Pancreas (tissue), 10 donors: ENCODE data around the gene FEM1B. TPM values are rescaled to one million over a fixed set of nuclear protein-coding genes. Genes with fewer than 3 reads are reported as not detected.

ENCODE experiments used
- ATAC-seq, 4 donors: fragments of 200-7000 bp; cut with Tn5 transposase; one replicate each; pipeline versions ENCODE4 v1.8.0 to v1.9.1; 2020; ENCODE audit warnings: mild to moderate bottlenecking in 4 of 4, moderate library complexity in 4 of 4
- DNase-seq, 6 donors: peaks; one replicate each; pipeline ENCODE4 v3.0.0-alpha.2; 2020
- FAIRE-seq: peaks from 2 replicates; lab custom pipeline; 2012; peaks lifted over from hg19 to GRCh38; lab: Jason Lieb, UNC
- H3K27ac ChIP-seq, 4 donors: fragments of 200-600 bp; sonication (generic); 1 replicate in 3 of 4; 2 replicates in 1 of 4; pipeline versions ENCODE4 v1.5.0 to v1.8.0; 2020
- H3K27me3 ChIP-seq, 4 donors: fragments of 200-600 bp; one replicate each; pipeline ENCODE4 v1.8.0; 2021
- H3K36me3 ChIP-seq, 3 donors: fragments of 200-600 bp; sonication (generic) in 1 of 3; one replicate each; pipeline versions ENCODE4 v1.5.0 to v1.8.0; 2020 to 2021
- H3K4me1 ChIP-seq, 3 donors: fragments of 200-600 bp; one replicate each; pipeline ENCODE4 v1.8.0; 2021
- H3K4me3 ChIP-seq, 4 donors: fragments of 200-600 bp; sonication (generic) in 2 of 4; one replicate each; pipeline versions ENCODE4 v1.5.0 to v1.8.0; 2020 to 2021
- H3K9me3 ChIP-seq, 4 donors: fragments of 200-600 bp; one replicate each; pipeline ENCODE4 v1.8.0; 2021
- WGBS, 2 donors: extraction: QIAGEN DNeasy Blood & Tissue Kit; methylation state at CpG; one replicate each; pipeline ENCODE4 v1.1.7; 2013; 5-methylcytosine and 5-hydroxymethylcytosine counted together
- intact Hi-C, 3 donors: fragments of 100-400 bp; cut with DNase I; formaldehyde crosslinking; loops; one replicate each; pipeline versions ENCODE4 v1.11.1 to v1.14.2; 2022
- polyA plus RNA-seq, 2 donors: library from polyadenylated mRNA; stranded (reverse); fragments of 200-250 nt; gene quantifications; one replicate each; pipeline ENCODE4 v1.2.3, GENCODE V29; 2013
- total RNA-seq, 6 donors: library from RNA; stranded (reverse); fragmentation: NEBNext Ultra II Directional in 4 of 6; extraction: Animal tissue kit (Norgen Biotek cat#: 25700) in 4 of 6; gene quantifications; one replicate each; pipeline versions ENCODE4 v1.2.1 to v1.2.4, GENCODE V29; 2021 to 2023
- TF ChIP-seq, protein P1 (sequence below), 4 donors: fragments of 200-600 bp; sonication (generic) in 3 of 4; IDR thresholded peaks; one replicate each; pipeline versions ENCODE4 v1.5.0 to v1.8.0; 2021; ENCODE audit warnings: antibody characterized with exemption in 4 of 4
- donor health status: healthy with polysubstance abuse.
- donor health status: DM: no; HTN: no; CAD: no; lungs with moderate emphysema.
- donor health status: DM: no; HTN: no; CAD: no.
- donor health status: control.
- donor health status: control.
- donor health status: Bipolar disorder and iron deficiency.
- donor health status: DM: yes; HTN: yes; CAD: no.
- donor health status: DM: no; HTN: no; CAD: no.
- donor health status: DM: no; HTN: no; CAD: no.
- donor health status: DM: yes; HTN: yes; CAD: no.

FEM1B gene
- total and polyA plus RNA-seq, 8 donors, result 3.5 to 25.4 (median 13.6) TPM

DNA sequence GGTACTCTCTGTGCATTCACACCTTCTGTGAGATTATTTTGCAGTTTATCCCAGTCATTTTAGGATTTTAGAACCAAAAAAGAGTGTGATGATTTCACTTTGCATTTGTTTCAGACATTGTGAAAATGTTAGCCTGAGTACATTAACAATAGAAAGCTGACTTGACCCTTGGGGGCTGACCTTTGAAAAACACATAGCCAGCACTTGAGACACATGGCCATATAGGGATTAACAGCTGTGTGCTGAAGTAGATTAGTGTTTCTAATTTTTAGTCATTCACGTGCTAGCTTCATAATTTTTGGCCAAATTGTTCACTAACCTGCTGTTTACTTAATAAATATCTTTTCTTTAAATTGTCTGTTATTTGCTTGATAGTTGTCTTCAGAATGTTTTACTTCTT, 3.5 kb downstream of the FEM1B start:
- no peaks in the 10 kb centered on the region for H3K9me3 ChIP-seq
- intact Hi-C loops, result no loop called here
- 9 to 24% methylated on average over 1 of the region's 1 CpG for WGBS, 2 donors
- H3K27ac ChIP-seq, result no peak overlapping the region
- DNase-seq (no peak), FAIRE-seq (no peak), ATAC-seq (no peak)
- TF ChIP-seq, protein P1, sequence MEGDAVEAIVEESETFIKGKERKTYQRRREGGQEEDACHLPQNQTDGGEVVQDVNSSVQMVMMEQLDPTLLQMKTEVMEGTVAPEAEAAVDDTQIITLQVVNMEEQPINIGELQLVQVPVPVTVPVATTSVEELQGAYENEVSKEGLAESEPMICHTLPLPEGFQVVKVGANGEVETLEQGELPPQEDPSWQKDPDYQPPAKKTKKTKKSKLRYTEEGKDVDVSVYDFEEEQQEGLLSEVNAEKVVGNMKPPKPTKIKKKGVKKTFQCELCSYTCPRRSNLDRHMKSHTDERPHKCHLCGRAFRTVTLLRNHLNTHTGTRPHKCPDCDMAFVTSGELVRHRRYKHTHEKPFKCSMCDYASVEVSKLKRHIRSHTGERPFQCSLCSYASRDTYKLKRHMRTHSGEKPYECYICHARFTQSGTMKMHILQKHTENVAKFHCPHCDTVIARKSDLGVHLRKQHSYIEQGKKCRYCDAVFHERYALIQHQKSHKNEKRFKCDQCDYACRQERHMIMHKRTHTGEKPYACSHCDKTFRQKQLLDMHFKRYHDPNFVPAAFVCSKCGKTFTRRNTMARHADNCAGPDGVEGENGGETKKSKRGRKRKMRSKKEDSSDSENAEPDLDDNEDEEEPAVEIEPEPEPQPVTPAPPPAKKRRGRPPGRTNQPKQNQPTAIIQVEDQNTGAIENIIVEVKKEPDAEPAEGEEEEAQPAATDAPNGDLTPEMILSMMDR (IDR thresholded peaks at IDR 0.05), result no peak
- H3K4me3 ChIP-seq, result peak overlapping the region in 1 of 4 donors; percentile 84
- H3K27me3 ChIP-seq, result no peaks in the 10 kb centered on the region
- H3K4me1 ChIP-seq, result peaks cover 6 to 51% (median 37%) of the 10 kb centered on the region in 3 donors
- H3K36me3 ChIP-seq, result no peaks in the 10 kb centered on the region

DNA sequence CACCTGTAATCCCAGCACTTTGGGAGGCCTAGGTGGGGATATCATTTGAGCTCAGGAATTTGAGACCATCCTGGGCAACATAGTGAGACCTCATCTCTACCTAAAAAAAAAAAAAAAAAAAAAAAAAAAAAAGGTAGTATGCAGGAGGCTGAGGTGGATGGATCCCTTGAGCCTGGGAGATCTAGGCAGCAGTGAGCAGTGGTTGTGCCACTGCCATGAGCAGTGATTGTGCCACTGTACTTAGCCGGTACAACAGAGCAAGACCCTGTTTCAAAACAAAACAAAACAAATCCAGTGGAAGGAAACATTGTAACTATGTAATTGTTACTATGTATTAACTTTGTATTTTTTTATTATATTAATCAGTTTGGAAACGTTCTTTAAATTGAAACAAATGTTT, 5.9 kb downstream of the FEM1B start:
- TF ChIP-seq, protein P1 (IDR thresholded peaks at IDR 0.05), result no peak
- 75 to 82% methylated on average over 2 of the region's 2 CpGs for WGBS, 2 donors
- H3K9me3 ChIP-seq, result no peaks in the 10 kb centered on the region
- no peaks in the 10 kb centered on the region for H3K27me3 ChIP-seq
- ATAC-seq (no peak), DNase-seq (no peak), FAIRE-seq (no peak)
- no peaks in the 10 kb centered on the region for H3K36me3 ChIP-seq
- H3K4me1 ChIP-seq, result peaks cover 6 to 50% (median 44%) of the 10 kb centered on the region in 3 donors
- intact Hi-C loops, result no loop called here
- H3K27ac ChIP-seq, result no peak overlapping the region
- H3K4me3 ChIP-seq, result no peak overlapping the region

DNA sequence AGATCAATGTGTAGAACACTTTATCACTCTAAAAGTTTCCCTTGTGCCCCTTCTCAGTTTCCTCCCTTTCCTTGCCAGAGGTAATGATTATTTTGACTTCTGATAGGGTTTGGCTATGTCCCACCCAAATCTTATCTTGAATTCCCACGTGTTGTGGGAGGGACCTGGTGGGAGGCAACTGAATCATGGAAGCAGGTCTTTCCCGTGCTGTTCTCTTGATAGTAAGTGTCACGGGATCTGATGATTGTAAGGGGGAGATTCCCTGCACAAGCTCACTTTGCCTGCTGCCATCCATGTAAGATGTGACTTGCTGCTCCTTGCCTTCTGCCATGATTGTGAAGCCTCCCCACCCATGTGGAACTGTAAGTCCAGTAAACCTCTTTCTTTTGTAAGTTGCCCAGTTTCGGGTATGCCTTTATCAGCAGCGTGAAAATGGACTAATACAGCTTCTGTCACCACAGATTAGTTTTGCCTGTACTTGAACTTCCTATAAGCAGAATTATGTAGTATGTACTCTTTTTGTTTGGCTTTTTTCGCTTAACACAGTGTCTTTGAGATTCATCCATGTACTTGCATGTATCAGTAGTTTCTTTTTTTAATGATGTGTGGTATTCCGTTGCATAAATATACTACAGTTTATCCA, 7.2 kb downstream of the FEM1B start:
- peaks cover 6 to 43% (median 39%) of the 10 kb centered on the region in 3 donors for H3K4me1 ChIP-seq
- no peak overlapping the region for H3K4me3 ChIP-seq
- H3K27me3 ChIP-seq, result no peaks in the 10 kb centered on the region
- H3K9me3 ChIP-seq, result no peaks in the 10 kb centered on the region
- TF ChIP-seq, protein P1 (IDR thresholded peaks at IDR 0.05), result no peak
- H3K27ac ChIP-seq, result no peak overlapping the region
- FAIRE-seq, result no peak
- H3K36me3 ChIP-seq, result no peaks in the 10 kb centered on the region
- intact Hi-C loops, result no loop called here
- DNase-seq, result no peak
- 80 to 85% methylated on average over 7 of the region's 7 CpGs for WGBS, 2 donors
- no peak for ATAC-seq

DNA sequence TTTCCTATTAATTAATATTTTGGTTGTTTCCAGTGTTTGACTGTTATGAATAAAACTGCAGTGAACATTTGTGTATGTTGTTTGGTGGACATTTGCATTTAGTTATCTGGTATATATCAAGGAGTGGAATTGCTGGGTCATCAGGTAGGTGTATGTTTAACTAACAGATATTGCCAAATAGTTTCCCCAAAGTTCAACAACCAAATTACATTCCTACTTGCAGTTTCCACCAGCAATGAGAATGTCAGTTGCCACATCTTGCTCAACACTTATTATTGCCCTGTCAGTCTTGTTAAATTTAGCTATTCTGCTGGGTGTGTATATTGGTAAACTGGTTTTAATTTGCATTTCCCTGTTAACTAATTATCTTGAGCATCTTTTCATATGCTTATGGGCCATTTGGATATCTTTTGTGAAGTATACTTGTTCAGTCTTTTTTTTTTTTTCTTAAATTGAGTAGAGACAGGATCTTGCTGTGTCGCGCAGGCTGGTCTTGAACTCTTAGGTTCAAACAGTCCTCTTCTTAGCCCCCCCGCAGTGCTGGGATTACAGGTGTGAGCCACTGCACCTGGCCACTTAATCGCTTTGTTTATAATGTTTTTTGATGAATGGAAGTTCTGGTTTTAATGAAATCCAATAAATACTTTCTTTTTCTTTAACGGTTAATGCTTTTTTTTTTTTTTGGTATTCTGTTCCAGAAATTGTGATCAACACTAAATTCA, 7.9 kb downstream of the FEM1B start:
- 73% methylated on average over 5 of the region's 5 CpGs for WGBS, 2 donors

More for the DNA sequence above, 7.9 kb downstream of the FEM1B start:
- Histone ChIP-seq H3K27ac (no peak overlapping the region), H3K27me3 (no peaks in the 10 kb centered on the region), H3K9me3 (no peaks in the 10 kb centered on the region), H3K36me3 (peaks cover 0 to 3% (median 0%) of the 10 kb centered on the region in 3 donors), H3K4me1 (peaks cover 0 to 36% (median 33%) of the 10 kb centered on the region in 3 donors), H3K4me3 (no peak overlapping the region)
- DNase-seq, result no peak
- no peak for ATAC-seq
- intact Hi-C loops, result no loop called here
- FAIRE-seq, result no peak
- TF ChIP-seq, protein P1 (IDR thresholded peaks at IDR 0.05), result no peak
